ENCODE measurements around the gene GPR158.
"Not testable (repeated sequence)": the region's sequence is repeated elsewhere in the genome, so short reads cannot be mapped to it uniquely, and the experiment has no call there.

The GPR158 gene

DNA sequence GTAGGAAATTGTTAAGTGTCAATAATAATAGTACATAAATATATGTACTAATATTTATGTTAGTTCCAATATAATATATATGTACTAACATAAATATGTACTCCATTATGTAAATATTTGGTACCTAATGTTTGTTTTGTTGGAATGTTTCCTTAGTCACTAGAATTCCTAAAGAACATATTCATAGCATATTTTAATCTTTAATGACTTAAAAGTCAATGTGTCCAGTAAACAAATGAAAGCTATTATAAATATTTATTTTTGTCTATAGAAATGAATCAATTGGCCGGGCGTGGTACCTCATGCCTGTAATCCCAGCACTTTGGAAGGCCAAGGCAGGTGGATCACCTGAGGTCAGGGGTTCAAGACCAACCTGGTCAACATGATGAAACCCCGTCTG lies 153.6 kb downstream of the GPR158 start:
- no peak overlapping the region for H3K27ac ChIP-seq
- no peak overlapping the region for H3K9ac ChIP-seq
- no peak overlapping the region for H3K4me2 ChIP-seq
- H3K4me1 ChIP-seq (ENCODE audit: low read depth, poor library complexity, severe bottlenecking) = no peaks in the 10 kb centered on the region
- no peak overlapping the region for H2AFZ ChIP-seq (ENCODE audit: low read depth)
- no peaks in the 10 kb centered on the region for H4K20me1 ChIP-seq (ENCODE audit: insufficient read depth)
- H3K36me3 ChIP-seq (ENCODE audit: insufficient read depth) = no peaks in the 10 kb centered on the region
- H3K4me3 ChIP-seq (IDR thresholded peaks at IDR 0.05; ENCODE audit: insufficient read depth, low read depth, low read length) = no peak overlapping the region
- no peaks in the 10 kb centered on the region for H3K27me3 ChIP-seq (ENCODE audit: insufficient read depth, low read depth)
- TF ChIP-seq, protein P1, sequence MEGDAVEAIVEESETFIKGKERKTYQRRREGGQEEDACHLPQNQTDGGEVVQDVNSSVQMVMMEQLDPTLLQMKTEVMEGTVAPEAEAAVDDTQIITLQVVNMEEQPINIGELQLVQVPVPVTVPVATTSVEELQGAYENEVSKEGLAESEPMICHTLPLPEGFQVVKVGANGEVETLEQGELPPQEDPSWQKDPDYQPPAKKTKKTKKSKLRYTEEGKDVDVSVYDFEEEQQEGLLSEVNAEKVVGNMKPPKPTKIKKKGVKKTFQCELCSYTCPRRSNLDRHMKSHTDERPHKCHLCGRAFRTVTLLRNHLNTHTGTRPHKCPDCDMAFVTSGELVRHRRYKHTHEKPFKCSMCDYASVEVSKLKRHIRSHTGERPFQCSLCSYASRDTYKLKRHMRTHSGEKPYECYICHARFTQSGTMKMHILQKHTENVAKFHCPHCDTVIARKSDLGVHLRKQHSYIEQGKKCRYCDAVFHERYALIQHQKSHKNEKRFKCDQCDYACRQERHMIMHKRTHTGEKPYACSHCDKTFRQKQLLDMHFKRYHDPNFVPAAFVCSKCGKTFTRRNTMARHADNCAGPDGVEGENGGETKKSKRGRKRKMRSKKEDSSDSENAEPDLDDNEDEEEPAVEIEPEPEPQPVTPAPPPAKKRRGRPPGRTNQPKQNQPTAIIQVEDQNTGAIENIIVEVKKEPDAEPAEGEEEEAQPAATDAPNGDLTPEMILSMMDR (conservative IDR thresholded peaks at IDR 0.05; ENCODE audit: low read depth, low read length) = no peak
- no peaks in the 10 kb centered on the region for H3K79me2 ChIP-seq (ENCODE audit: insufficient read depth, low read depth)

DNA sequence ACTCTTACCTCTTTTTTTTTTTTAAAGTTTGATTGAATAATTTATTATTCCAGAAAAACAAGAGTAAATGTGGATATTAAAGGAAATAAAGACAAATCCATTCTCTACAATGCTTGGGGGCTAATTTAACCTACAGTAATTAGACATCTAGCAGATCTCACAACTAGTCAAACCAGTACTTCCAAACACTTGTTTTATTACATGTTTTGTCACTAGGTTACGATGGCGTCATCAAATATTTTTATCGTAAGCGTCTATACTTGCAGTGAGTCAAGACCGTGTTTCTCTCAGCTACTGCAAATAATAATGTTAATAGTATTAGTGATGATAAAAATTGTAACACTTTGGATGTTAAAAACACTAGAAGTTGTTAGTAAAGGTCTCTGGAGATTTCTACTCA lies 154.8 kb downstream of the GPR158 start:
- H2AFZ ChIP-seq (ENCODE audit: low read depth); H3K27me3 ChIP-seq (ENCODE audit: insufficient read depth, low read depth); H3K79me2 ChIP-seq (ENCODE audit: insufficient read depth, low read depth); H3K4me2 ChIP-seq; H3K4me3 ChIP-seq (IDR thresholded peaks at IDR 0.05; ENCODE audit: insufficient read depth, low read depth, low read length); H4K20me1 ChIP-seq (ENCODE audit: insufficient read depth); H3K9ac ChIP-seq; H3K27ac ChIP-seq; H3K36me3 ChIP-seq (ENCODE audit: insufficient read depth); H3K4me1 ChIP-seq (ENCODE audit: low read depth, poor library complexity, severe bottlenecking): not testable (repeated sequence)

DNA sequence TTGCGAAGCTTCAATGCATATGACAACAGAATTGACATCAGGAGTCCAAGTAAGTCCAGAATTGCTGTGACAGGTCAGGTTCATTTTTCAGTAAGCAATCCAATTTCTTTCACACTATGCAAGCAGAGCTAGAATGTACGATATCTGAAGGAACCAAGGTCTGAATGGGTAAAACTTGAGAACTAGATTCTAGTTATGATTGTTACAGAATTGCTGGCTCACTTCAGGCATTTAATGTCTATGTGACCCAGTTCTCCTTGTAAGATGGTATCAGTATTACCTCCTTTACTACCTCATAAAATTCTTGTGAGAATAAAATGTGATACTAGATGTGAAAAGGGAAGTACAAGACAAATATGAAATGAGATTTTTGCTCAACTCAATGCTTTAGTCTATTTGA lies 159.6 kb downstream of the GPR158 start:
- TF ChIP-seq, protein P1 (conservative IDR thresholded peaks at IDR 0.05; ENCODE audit: low read depth, low read length) = no peak
- H3K4me1 ChIP-seq (ENCODE audit: low read depth, poor library complexity, severe bottlenecking) = no peaks in the 10 kb centered on the region
- no peaks in the 10 kb centered on the region for H3K79me2 ChIP-seq (ENCODE audit: insufficient read depth, low read depth)
- no peak overlapping the region for H3K4me3 ChIP-seq (IDR thresholded peaks at IDR 0.05; ENCODE audit: insufficient read depth, low read depth, low read length)
- H4K20me1 ChIP-seq (ENCODE audit: insufficient read depth) = no peaks in the 10 kb centered on the region
- no peak overlapping the region for H3K9ac ChIP-seq
- H3K36me3 ChIP-seq (ENCODE audit: insufficient read depth) = no peaks in the 10 kb centered on the region
- no peak overlapping the region for H3K27ac ChIP-seq
- H3K4me2 ChIP-seq = no peak overlapping the region
- H2AFZ ChIP-seq (ENCODE audit: low read depth) = no peak overlapping the region
- no peaks in the 10 kb centered on the region for H3K27me3 ChIP-seq (ENCODE audit: insufficient read depth, low read depth)

DNA sequence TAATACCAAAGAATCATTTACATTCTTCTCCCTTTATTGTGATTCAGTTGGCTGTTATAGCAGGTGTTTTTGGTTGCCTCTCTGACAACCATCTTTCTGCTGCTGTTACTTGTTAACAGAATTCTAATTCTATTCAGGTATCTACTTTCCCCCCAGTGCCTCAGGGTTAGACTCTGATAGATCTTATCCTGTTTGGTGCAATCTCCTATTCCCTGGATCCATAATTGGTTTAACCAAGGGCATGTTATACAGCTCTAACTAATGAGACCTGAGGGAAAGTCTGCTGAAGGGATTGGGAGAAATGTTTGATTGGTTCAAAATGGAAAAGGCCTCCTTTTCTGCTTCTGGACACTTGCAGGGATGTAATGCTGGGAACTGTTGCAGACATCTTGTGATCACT lies 161.5 kb downstream of the GPR158 start:
- H3K79me2 ChIP-seq (ENCODE audit: insufficient read depth, low read depth) = no peaks in the 10 kb centered on the region
- no peak overlapping the region for H3K4me3 ChIP-seq (IDR thresholded peaks at IDR 0.05; ENCODE audit: insufficient read depth, low read depth, low read length)
- H3K4me1 ChIP-seq (ENCODE audit: low read depth, poor library complexity, severe bottlenecking) = no peaks in the 10 kb centered on the region
- TF ChIP-seq, protein P1 (conservative IDR thresholded peaks at IDR 0.05; ENCODE audit: low read depth, low read length) = no peak
- no peak overlapping the region for H3K27ac ChIP-seq
- no peak overlapping the region for H3K9ac ChIP-seq
- no peak overlapping the region for H3K4me2 ChIP-seq
- no peaks in the 10 kb centered on the region for H3K36me3 ChIP-seq (ENCODE audit: insufficient read depth)
- no peaks in the 10 kb centered on the region for H3K27me3 ChIP-seq (ENCODE audit: insufficient read depth, low read depth)
- no peaks in the 10 kb centered on the region for H4K20me1 ChIP-seq (ENCODE audit: insufficient read depth)
- H2AFZ ChIP-seq (ENCODE audit: low read depth) = no peak overlapping the region

DNA sequence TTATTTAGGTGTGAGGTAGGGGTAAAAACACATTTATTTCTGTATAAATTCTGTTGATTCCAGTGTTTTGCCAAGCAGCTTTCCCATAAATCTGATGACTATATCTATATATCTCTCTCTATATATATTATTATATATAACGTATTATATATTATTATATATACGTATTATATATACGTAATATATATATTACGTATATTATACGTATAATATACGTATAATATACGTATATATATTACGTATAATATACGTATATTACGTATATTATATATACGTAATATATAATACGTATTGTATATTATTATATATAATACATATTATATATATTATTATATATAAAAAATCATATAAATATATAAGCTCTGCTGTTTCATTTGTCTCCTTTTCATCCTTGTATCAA lies 163.5 kb downstream of the GPR158 start:
- H3K27ac ChIP-seq = no peak overlapping the region
- H3K4me2 ChIP-seq = no peak overlapping the region
- H3K9ac ChIP-seq = no peak overlapping the region
- no peaks in the 10 kb centered on the region for H3K27me3 ChIP-seq (ENCODE audit: insufficient read depth, low read depth)
- no peak overlapping the region for H2AFZ ChIP-seq (ENCODE audit: low read depth)
- no peaks in the 10 kb centered on the region for H3K79me2 ChIP-seq (ENCODE audit: insufficient read depth, low read depth)
- no peaks in the 10 kb centered on the region for H3K4me1 ChIP-seq (ENCODE audit: low read depth, poor library complexity, severe bottlenecking)
- H4K20me1 ChIP-seq (ENCODE audit: insufficient read depth) = no peaks in the 10 kb centered on the region
- no peaks in the 10 kb centered on the region for H3K36me3 ChIP-seq (ENCODE audit: insufficient read depth)
- TF ChIP-seq, protein P1 (conservative IDR thresholded peaks at IDR 0.05; ENCODE audit: low read depth, low read length) = no peak
- H3K4me3 ChIP-seq (IDR thresholded peaks at IDR 0.05; ENCODE audit: insufficient read depth, low read depth, low read length) = no peak overlapping the region
